H1 (cell line): ENCODE results near the gene KLHL35.
A peak's percentile ranks its signal among the peaks of the same experiment; 100 is the strongest.

Source experiments
- POLR2A ChIP-seq, 2 experiments: IDR thresholded peaks; 1 replicate in 1 of 2; 2 replicates in 1 of 2; pipeline ENCODE4 v1.6.1; 2011; ENCODE audit warnings: low read depth in 2 of 2, low read length in 2 of 2, mild to moderate bottlenecking in 2 of 2; ENCODE audit errors: control extremely low read depth in 1 of 2
- POLR2AphosphoS5 ChIP-seq: IDR thresholded peaks from 2 replicates; pipeline ENCODE4 v1.6.1; 2011; ENCODE audit warnings: low read depth, low read length
- TEAD4 ChIP-seq: IDR thresholded peaks from 2 replicates; pipeline ENCODE4 v1.6.1; 2012; ENCODE audit warnings: low read depth, low read length, inconsistent platforms, mixed read lengths
- TF ChIP-seq, protein P1 (sequence below), 3 experiments: IDR thresholded peaks; 1 replicate in 2 of 3; 2 replicates in 1 of 3; pipeline versions ENCODE4 v1.5.1 to v1.6.1; 2011; ENCODE audit warnings: low read length in 3 of 3, mild to moderate bottlenecking in 3 of 3, inconsistent platforms in 2 of 3, low read depth in 1 of 3, moderate library complexity in 1 of 3; ENCODE audit not compliant: insufficient read depth in 1 of 3; ENCODE audit errors: control extremely low read depth in 1 of 3
- TF ChIP-seq, protein P2 (sequence below): IDR thresholded peaks from 2 replicates; pipeline ENCODE4 v1.6.1; 2011; ENCODE audit warnings: low read depth, mild to moderate bottlenecking, low read length; ENCODE audit not compliant: insufficient read depth
- TF ChIP-seq, protein P3 (sequence below): IDR thresholded peaks from 2 replicates; pipeline ENCODE4 v1.6.1; 2012; ENCODE audit warnings: inconsistent platforms

DNA sequence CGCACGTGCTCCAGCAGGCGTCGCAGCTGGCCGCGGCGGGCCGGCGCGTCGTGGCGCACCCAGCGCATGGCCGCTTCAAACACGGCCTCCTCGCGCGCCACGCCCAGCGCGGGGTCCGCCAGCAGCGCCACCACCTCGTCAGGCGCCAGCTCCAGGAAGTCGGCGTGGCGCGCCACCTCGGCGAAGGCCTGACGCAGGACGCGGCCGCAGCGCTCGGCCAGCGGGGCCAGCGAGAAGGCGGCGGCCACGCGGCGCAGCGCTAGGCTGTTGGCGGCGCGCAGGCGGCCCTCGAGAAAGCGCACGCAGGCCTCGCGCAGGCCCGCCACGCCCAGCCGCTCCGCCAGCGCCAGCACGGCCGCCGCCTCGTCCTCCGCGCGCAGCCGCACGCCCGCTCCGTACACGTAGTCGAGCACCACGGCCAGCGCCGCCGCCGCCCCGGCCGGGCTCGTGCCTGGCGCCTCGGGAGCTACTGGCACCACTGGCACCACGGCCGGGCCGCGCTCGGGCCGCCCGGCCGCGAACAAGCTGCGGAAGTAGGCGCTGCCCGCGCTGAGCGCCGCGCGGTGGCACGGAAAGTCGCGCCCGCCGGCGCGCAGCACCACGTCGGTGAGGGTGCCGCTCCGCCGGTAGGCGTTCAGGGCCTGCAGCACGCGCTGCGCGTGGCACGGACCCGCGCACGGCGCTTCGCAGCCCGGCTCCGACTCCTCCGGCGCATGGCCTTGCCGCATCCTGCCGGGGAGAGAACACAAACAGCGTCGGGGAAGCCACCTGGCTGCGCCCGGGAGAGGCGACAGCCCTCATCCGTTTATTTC lies 2.9 kb downstream of the KLHL35 start:
- TF ChIP-seq, protein P1, sequence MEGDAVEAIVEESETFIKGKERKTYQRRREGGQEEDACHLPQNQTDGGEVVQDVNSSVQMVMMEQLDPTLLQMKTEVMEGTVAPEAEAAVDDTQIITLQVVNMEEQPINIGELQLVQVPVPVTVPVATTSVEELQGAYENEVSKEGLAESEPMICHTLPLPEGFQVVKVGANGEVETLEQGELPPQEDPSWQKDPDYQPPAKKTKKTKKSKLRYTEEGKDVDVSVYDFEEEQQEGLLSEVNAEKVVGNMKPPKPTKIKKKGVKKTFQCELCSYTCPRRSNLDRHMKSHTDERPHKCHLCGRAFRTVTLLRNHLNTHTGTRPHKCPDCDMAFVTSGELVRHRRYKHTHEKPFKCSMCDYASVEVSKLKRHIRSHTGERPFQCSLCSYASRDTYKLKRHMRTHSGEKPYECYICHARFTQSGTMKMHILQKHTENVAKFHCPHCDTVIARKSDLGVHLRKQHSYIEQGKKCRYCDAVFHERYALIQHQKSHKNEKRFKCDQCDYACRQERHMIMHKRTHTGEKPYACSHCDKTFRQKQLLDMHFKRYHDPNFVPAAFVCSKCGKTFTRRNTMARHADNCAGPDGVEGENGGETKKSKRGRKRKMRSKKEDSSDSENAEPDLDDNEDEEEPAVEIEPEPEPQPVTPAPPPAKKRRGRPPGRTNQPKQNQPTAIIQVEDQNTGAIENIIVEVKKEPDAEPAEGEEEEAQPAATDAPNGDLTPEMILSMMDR (IDR thresholded peaks at IDR 0.05; ENCODE audit: control extremely low read depth in 1 of 3, insufficient read depth in 1 of 3, low read depth in 1 of 3, low read length in 3 of 3) = peak in 1 of 3 experiments; percentile 2; a peak in 1 of 4 replicates
- no peak for TF ChIP-seq POLR2AphosphoS5
- TF ChIP-seq POLR2A (IDR thresholded peaks at IDR 0.05; ENCODE audit: control extremely low read depth in 1 of 2, low read depth in 2 of 2, low read length in 2 of 2) = no peak
- TF ChIP-seq, protein P2, sequence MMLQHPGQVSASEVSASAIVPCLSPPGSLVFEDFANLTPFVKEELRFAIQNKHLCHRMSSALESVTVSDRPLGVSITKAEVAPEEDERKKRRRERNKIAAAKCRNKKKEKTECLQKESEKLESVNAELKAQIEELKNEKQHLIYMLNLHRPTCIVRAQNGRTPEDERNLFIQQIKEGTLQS = no peak
- TF ChIP-seq TEAD4 = 0 out of 2 replicates have a peak, but pooled peaks have one; percentile 2
- TF ChIP-seq, protein P3, sequence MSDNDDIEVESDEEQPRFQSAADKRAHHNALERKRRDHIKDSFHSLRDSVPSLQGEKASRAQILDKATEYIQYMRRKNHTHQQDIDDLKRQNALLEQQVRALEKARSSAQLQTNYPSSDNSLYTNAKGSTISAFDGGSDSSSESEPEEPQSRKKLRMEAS = peak; percentile 99
